ENCODE results near the gene P2RX3. TPM values are rescaled to one million over a fixed set of nuclear protein-coding genes. Genes with fewer than 3 reads are reported as not detected.

P2RX3 gene
- total RNA-seq, 1 donor from 2014 or later = 1.3 TPM

DNA sequence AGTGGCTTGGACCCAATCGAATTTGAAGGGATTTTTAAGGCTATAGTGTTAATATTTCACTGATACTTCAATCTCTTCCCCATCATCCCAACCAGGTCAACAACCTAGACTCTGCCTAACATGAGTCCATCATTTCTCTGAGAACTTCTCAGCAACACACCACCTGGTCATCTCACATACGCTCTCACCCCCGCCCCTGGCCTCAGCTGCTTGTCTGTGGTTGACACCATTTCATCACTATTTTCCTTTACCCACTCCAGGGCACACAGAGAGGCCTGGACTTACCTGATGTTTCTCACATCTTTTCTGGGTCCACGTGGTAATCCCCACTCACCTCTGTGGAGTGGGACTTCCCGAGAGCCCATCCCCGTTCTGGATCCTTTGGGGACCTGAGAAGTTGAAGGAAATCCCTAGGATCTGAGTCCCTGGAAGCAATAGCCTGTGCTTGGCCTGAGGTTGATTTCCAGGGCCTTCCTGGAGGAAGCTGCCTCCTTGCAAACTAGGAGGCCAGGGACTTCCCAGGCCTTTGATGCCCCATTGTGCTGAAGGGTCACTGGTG, 3.2 kb downstream of the P2RX3 start:
- intact Hi-C loops (cut with DNase I) = loop anchor here (10.0 kb wide), 1 partner anchor 183 kb away; no protein-coding TSS in a partner anchor
- DNase-seq (no peak), ATAC-seq (ENCODE audit: poor library complexity) (no peak)

DNA sequence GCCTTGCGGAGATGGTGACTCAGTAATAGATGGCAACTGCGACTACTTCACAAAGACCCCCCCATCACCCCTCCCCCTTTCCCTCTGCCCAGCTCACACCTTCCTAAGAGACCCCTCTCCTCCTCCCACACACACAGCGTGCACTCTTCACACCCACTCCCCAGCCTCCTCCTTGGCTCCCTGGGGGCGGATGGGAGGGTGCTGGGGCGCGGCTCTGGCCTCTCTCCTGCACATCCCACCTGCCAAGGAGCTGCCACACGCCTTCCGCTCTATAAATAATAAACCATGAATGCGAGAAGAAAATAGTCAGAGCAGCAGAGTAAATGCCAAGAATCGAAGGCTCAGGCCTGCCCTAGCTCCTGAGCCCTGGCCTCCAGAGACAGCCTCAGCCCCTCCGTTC, 4.5 kb downstream of the P2RX3 start:
- DNase-seq (no peak), ATAC-seq (ENCODE audit: poor library complexity) (no peak)
- intact Hi-C loops (cut with DNase I) = loop anchor here (10.0 kb wide), 1 partner anchor 182 kb away; no protein-coding TSS in a partner anchor

DNA sequence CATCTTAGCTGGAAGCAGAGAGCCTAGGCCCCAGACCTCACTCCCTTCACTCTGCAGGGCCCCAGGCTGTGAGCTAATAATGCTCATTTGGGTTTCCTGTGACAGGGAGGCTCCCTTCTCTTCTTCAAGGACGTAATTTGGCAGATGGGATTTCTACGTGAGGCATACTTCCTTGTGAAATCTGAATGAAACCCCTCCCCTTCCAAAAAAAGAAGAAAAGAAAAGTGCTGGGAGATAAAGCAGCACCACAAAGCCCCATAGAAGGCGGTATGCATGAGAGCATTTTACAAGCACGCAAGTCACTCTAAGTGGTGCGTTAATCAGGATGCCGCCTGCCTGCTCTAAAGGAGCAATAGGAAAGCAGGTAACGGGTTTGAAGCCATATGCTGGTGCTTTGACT, 5.7 kb downstream of the P2RX3 start:
- no peak for DNase-seq
- intact Hi-C loops (cut with DNase I) = loop anchor here (10.0 kb wide), 1 partner anchor 181 kb away; no protein-coding TSS in a partner anchor
- ATAC-seq (ENCODE audit: poor library complexity) = no peak

DNA sequence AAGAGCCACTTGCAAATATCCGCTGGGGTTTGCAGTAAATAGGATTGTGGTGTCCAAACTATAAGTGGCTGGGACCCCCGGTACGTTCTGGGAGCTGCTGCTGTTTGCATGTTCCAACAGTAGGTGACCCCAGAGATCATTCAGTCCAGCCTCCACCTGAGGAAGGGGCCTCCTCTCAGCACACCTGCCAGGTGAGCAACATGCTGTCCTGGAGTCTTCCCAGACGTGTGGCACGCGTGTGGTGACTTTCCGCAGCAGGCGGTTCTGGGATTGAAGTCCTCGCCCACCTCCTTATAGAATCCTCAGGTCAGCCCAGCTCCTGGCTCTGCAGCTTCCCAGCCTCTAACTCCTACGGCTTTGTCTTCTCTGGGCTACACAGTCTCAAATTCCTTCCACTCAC, 6.7 kb downstream of the P2RX3 start:
- ATAC-seq (ENCODE audit: poor library complexity) (no peak), DNase-seq (no peak)
- intact Hi-C loops (cut with DNase I) = loop anchor here (5.0 to 10.0 kb wide), 2 partner anchors 180 to 297 kb away; no protein-coding TSS in a partner anchor

DNA sequence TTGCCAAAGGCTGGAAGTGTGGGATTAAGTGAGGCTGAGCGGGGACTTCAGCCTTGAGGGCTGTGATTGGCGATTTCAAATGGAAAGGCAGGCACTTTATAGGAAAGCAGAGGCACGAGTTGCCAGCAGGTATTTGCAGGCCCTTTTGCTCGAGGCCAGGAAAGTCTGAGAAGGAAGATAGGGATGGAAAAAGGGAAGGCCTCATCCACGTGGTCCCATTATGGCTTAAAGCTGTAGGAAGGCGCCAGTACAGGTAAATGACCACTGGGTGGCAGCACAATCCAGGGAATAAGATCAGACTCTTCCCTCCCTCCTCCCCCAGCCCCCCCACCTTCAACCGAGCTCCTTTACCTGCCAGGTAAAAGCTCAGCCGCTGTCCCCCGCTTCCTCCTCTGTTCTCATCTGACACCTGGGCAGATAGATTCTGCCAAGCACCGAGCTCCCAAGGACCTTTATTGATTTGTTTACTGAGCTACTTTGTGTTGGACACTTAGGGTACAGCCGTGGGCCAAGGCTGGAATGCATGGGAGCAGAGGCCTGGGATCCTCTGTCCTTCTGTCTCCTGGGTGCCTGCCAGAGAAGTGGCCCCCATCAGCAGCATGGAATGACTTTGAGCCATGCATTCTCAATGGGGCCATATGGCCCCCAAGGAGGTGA, 7.5 kb downstream of the P2RX3 start:
- peak; percentile 64 for DNase-seq
- ATAC-seq (ENCODE audit: poor library complexity) = peak; percentile 89
- intact Hi-C loops (cut with DNase I) = loop anchor here (5.0 to 10.0 kb wide), 2 partner anchors 179 to 297 kb away; no protein-coding TSS in a partner anchor

DNA sequence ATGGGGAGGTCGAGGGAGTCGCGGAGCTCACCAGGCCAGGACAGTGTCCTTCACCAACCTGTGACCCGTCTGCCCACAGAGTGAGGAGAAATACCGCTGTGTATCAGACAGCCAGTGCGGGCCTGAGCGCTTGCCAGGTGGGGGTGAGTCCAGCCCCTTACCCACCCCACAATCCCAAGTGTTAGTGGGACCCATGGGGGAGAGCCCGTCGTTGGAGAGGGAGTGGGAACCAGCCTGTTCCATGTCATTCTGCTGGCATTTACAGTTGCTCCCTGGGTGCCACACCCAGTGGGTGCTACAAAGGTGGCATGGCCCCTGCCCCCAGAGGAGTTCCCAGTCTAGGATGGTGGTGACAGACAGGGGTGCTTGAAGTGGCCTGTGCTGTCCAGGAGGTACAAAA, 9.2 kb downstream of the P2RX3 start:
- no peak for ATAC-seq (ENCODE audit: poor library complexity)
- DNase-seq = no peak
- intact Hi-C loops (cut with DNase I) = loop anchor here (5.0 to 10.0 kb wide), 2 partner anchors 177 to 295 kb away; no protein-coding TSS in a partner anchor

DNA sequence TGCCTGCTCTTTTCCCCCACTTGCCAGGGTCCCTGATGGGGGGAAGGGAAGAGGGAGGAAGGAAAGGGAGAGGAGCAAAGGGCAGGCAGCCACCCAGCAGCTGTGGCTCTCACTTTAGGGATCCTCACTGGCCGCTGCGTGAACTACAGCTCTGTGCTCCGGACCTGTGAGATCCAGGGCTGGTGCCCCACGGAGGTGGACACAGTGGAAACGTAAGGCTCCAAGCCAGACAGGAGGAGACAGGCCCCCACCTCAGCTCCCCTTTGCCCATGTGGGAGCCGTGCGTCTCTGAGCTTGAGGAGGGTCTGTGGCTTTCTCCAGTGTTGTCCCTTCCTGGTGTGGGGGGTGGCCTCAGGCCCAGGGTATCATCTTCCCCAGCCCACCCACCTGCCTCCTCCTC, 9.9 kb downstream of the P2RX3 start:
- intact Hi-C loops (cut with DNase I) = loop anchor here (5.0 to 10.0 kb wide), 2 partner anchors 177 to 294 kb away; no protein-coding TSS in a partner anchor
- DNase-seq (no peak), ATAC-seq (ENCODE audit: poor library complexity) (no peak)

DNA sequence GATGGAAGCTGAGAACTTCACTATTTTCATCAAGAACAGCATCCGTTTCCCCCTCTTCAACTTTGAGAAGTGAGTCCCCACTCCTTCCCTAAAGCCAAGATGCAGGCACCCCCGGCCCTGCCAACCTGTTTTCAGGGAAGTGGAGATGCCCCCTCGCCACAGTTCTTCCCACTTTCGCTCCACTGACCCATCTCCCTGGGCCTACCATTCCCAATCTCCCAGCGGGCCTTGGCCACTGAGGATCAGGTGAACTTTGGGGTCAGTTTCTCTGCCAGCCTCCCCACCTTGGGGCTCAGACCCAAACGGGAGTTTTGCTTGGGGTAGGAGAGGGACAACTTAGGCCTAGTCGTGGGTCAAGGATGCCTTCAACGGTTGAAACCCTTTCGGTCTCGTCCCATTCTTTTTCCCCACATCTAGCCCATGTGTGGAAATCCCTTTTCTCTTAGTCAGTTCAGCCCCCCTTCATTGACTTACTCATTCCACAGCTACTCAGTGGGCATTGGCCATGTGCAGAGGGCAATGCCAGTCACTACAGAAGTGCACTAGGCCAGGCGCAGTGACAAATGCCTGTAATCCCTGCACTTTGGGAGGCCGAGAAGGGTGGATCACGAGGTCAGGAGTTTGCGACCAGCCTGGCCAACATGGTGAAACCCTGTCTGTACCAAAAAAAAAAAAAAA, 10.6 kb downstream of the P2RX3 start:
- intact Hi-C loops (cut with DNase I) = loop anchor here (5.0 to 10.0 kb wide), 2 partner anchors 176 to 294 kb away; no protein-coding TSS in a partner anchor
- no peak for ATAC-seq (ENCODE audit: poor library complexity)
- DNase-seq = no peak

DNA sequence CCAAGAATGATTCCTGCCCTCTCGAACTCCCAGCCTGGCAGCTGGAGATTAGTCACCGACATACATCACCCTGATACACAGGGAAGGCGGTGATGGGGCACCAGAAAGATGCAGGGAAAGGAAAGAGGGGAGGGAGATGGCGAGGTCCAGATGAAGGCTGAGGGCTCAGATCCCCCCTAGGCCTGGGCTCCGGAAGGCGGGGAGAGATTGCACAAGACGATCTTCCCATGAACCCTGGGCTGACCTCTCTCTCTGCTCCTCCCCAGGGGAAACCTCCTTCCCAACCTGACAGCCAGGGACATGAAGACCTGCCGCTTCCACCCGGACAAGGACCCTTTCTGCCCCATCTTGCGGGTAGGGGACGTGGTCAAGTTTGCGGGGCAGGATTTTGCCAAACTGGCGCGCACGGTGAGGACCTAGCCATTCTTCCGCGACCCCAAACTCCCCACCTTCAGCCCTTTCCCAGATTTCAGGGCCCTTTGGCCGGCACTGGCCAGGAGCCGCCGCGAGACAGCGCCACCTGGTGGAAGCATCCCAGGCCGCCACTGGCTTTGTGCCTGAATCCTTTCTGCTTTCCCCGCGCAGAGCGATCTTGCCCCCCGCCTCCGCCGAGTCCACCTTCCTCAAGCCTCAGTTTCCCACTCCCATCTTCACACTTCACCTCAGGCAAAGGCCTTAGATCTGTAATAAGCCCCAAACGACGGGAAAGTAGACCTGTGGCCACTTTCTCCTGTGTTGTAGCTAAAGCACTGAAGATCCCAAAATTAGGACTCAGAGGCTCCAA, 11.5 kb downstream of the P2RX3 start:
- intact Hi-C loops (cut with DNase I) = loop anchor here (5.0 to 10.0 kb wide), 3 partner anchors 175 to 507 kb away; no protein-coding TSS in a partner anchor
- ATAC-seq (ENCODE audit: poor library complexity) (peak; percentile 77), DNase-seq (peak; percentile 83)

DNA sequence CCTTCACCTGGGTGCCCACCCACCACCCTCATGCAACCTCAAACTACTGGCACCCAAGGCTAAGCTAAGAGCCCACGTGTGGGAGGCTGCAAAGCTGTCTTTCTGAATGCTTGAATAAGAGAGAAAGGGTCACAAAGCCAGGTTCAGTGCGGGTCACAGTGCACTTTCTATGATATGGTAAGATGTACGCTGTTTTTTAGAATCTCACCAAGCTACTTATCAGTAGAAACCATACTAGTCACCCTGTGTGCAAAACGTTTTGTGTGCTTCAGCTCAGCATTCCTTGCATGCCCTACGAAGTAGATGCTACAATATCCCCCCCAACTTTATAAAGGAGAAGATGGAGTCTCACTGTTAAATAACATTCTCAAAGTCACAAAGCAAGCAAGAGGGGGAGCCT, 14.9 kb downstream of the P2RX3 start:
- no peak for DNase-seq
- ATAC-seq (ENCODE audit: poor library complexity) = no peak
- intact Hi-C loops (cut with DNase I) = loop anchor here (5.0 kb wide), 1 partner anchor 511 kb away; no protein-coding TSS in a partner anchor

DNA sequence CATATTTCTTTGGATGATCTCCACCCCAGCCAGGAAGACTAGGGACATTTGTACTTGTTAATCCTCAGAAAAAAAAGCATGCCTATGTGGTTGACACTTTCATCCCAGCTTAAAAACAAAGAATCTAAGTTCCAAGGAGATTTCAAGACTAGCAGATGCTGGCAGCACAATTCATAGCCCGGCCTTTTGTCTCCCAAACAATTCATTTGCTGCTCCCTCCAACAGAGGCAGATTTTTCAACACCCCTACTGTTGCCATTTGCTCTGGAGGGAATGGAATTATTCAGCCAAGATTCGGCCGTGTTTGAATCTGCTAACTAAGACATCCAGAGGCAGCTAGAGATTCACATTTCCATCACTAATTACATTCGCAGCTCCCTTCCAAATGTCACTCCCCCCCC, 15.3 kb downstream of the P2RX3 start:
- no peak for ATAC-seq (ENCODE audit: poor library complexity)
- DNase-seq = no peak
- intact Hi-C loops (cut with DNase I) = loop anchor here (5.0 kb wide), 1 partner anchor 511 kb away; no protein-coding TSS in a partner anchor

DNA sequence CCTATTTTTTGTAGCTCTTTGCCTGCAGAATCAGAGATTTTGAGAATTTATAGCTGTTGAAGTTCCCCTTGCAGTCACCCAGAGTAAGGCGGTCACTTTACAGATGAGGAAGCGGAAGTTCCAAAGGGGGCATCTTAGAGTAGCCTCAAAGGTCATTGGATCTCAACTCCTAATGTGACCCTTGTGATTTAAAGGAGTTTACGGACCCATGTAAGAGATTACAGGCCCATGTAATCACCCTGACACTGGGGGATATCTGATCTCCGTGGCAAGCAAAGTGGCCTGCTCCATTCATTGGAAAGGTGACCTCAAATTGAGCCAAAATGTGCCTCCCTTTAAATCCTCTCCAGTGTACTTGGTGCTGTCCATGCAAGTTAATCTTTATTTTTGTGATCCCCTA, 15.7 kb downstream of the P2RX3 start:
- intact Hi-C loops (cut with DNase I) = loop anchor here (5.0 kb wide), 1 partner anchor 512 kb away; no protein-coding TSS in a partner anchor
- no peak for DNase-seq
- no peak for ATAC-seq (ENCODE audit: poor library complexity)

DNA sequence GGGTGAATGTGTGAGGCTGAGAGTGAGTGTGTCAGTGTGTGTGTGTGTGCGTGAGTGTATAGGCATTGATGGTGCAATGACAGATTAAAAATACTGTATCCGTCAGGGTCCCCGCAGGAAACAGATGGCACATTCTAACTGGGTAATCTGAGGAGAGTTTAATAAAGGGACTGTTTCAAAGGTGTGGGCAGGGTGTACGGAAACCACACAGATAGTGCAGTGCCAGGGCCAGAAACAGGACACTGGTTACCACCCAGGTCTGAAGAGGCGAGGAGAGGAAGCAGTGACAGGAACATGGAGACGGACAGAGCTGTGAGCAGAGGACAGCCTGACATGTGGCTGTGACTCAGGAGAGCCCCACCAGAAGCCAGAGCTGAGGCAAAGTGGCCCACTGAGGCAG, 16.5 kb downstream of the P2RX3 start:
- no peak for DNase-seq
- intact Hi-C loops (cut with DNase I) = loop anchor here (5.0 kb wide), 1 partner anchor 512 kb away; no protein-coding TSS in a partner anchor
- ATAC-seq (ENCODE audit: poor library complexity) = no peak

DNA sequence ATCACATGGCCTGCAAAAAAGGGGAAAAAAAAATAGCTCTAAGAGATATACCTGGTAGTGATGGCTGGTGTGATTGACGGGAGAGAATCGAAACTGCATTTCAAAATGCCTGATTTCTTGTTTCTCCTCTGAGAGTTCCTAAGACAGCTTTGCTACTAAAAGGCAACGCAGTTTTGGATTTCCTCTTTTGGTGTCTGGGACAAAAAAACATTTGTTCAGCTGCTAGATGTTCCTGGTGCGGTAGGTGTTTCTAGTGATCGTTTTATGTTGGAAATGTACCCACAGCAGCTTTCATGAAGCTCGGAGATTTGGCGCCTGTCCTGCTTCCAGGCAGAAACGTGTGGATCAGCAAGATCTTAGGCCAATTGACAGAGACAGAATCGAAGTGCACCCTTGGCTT, 18.1 kb downstream of the P2RX3 start:
- intact Hi-C loops (cut with DNase I) = no loop called here
- DNase-seq (no peak), ATAC-seq (ENCODE audit: poor library complexity) (no peak)

DNA sequence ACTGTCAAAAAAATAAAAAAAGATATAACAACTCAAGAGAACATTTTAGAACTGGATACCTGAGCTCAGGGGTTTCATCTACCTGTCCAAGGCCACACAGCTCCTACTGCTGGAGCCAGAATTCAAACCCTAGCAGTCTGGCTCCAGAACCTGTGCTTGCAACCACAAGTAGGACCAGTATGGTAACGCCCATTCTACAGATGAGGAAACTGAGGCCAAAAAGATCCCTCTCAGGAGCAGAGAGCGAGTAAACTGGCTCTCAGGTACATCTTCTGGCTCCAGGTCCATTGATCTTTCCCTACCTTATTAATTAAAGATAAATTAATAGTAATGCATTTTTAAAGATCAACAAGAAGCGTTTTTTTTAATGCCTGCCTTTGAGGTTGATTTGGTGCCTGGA, 19.2 kb downstream of the P2RX3 start:
- ATAC-seq (ENCODE audit: poor library complexity) (no peak), DNase-seq (no peak)
- intact Hi-C loops (cut with DNase I) = no loop called here

DNA sequence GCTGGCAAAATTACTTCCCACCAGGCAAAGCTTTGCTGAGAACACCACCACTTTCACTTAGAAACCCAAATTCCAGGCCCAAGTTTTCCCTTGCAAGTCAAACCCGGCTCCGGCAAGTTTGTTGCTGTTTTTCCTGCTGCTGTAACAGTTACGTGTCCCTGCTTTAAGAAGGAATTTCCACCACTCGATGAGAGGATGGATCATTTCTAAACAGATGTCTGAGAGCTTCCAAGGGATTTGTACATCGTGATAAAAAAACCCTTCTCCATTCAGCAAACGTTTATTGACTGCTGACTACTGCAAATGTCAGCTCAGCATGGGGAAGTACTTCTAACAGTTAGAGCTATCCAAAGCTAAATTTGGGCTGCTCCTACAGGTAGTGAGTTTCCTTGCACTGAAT, 19.7 kb downstream of the P2RX3 start:
- ATAC-seq (ENCODE audit: poor library complexity) = no peak
- intact Hi-C loops (cut with DNase I) = no loop called here

DNA sequence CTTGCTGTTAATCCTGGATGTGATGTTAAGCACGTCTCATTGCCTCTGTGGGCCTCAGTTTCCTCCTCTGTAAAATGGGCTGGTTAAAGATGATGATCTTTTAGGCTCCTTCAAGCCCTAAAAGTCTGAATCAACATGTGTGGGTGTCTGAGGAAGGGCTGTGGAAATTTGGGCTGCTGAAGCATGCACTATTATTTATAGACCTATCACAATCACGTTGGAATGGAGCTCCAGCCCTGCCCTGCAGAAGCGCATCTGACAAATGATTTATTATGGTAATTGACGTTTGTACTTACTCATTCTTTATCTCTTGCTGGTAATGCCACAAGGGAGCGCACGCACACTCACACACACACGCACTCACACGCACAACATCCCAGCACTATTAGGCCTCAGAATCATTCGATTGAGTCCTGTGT, 20.4 kb downstream of the P2RX3 start:
- ATAC-seq (ENCODE audit: poor library complexity) = no peak
- no peak for DNase-seq
- intact Hi-C loops (cut with DNase I) = no loop called here

More for the DNA sequence above, 19.7 kb downstream of the P2RX3 start:
- DNase-seq = no peak

DNA sequence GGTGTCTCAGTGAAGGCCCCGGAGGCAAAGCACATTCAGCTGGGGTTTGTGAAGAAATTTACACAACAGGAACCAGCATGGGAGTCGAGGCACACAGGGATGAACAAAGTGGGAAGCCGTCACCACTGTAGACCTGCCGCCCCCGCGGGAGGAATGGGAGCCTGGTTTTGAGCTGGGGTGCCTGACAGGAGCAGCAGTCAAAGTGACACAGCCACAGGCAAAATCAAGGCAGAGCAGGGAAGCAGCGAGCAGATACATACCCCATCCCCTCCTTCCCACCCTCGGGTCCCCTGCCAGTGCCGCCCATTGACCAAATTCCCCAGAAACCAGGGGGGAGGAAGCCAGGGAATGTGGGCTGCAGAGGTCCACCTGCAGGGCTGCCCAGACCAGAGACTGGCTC, 20.8 kb downstream of the P2RX3 start:
- intact Hi-C loops (cut with DNase I) = no loop called here
- ATAC-seq (ENCODE audit: poor library complexity) (no peak), DNase-seq (no peak)

DNA sequence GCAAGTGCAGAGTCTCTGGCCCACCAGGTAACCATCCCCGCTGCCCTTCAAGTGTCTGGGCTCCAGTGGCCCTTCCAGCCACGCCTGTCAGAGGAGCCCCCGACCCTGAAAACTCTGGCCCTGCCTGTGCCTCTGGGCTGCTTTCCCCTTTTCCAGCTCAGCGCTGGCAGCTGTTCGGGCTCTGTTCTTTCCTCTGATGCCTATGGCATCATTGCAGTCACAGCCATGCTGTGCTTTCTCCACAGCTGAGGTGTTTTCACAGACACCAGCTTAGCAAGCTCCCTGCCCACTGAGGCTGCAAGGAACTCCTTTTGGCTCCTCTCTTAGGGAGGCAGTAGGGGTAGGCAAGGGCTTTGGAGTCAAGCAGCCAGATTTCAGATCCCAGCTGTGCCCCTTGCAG, 21.2 kb downstream of the P2RX3 start:
- ATAC-seq (ENCODE audit: poor library complexity) (no peak), DNase-seq (no peak)
- intact Hi-C loops (cut with DNase I) = no loop called here
